DND-41 (cell line): ENCODE data around the gene IARS2.

Experiments used
- ATAC-seq: fragments of 200-7000 bp; cut with Tn5 transposase; 3 replicates; pipeline ENCODE4 v1.9.1; 2021; ENCODE audit warnings: low read depth; ENCODE audit not compliant: insufficient read depth
- DNase-seq: peaks from one replicate; pipeline ENCODE4 v3.0.0-alpha.2; 2020
- H2AFZ ChIP-seq: 2 replicates; pipeline ENCODE4 v1.6.0; 2012; ENCODE audit warnings: low read depth, low read length
- H3K27ac ChIP-seq: 2 replicates; pipeline ENCODE4 v1.5.1; 2012; ENCODE audit warnings: low read length, inconsistent platforms
- H3K27me3 ChIP-seq: fragments of 200-600 bp; sonication (generic); 2 replicates; pipeline ENCODE4 v1.6.0; 2012; ENCODE audit warnings: low read length, mild to moderate bottlenecking, inconsistent platforms; ENCODE audit not compliant: insufficient read depth, poor library complexity
- H3K36me3 ChIP-seq: 2 replicates; pipeline ENCODE4 v1.5.1; 2012; ENCODE audit warnings: low read length, inconsistent platforms; ENCODE audit not compliant: insufficient read depth
- H3K4me1 ChIP-seq: 2 replicates; pipeline ENCODE4 v1.5.1; 2012; ENCODE audit warnings: mild to moderate bottlenecking, low read length; ENCODE audit not compliant: insufficient read depth
- H3K4me2 ChIP-seq: 2 replicates; pipeline ENCODE4 v1.6.0; 2012; ENCODE audit warnings: mild to moderate bottlenecking, moderate library complexity, low read length, inconsistent platforms; ENCODE audit not compliant: insufficient read depth
- H3K4me3 ChIP-seq, 2 experiments: fragments of 200-600 bp in 1 of 2; shearing (Covaris generic) in 1 of 2; 2 replicates each; pipeline ENCODE4 v1.5.1; 2012 to 2016; ENCODE audit warnings: inconsistent platforms in 2 of 2, low read length in 2 of 2, mild to moderate bottlenecking in 2 of 2, low read depth in 1 of 2, moderate library complexity in 1 of 2
- H3K79me2 ChIP-seq: 2 replicates; pipeline ENCODE4 v1.6.0; 2012; ENCODE audit warnings: low read length, inconsistent platforms; ENCODE audit not compliant: insufficient read depth
- H3K9ac ChIP-seq: 2 replicates; pipeline ENCODE4 v1.6.0; 2012; ENCODE audit warnings: low read depth, mild to moderate bottlenecking, inconsistent platforms, low read length, moderate library complexity
- H3K9me3 ChIP-seq: 2 replicates; pipeline ENCODE4 v1.5.1; 2012; ENCODE audit warnings: low read length, moderate library complexity, mild to moderate bottlenecking, inconsistent platforms; ENCODE audit not compliant: insufficient read depth, severe bottlenecking
- H4K20me1 ChIP-seq: 2 replicates; pipeline ENCODE4 v1.6.0; 2012; ENCODE audit warnings: low read length; ENCODE audit not compliant: insufficient read depth
- CTCF ChIP-seq: IDR thresholded peaks from 2 replicates; pipeline ENCODE4 v1.5.1; 2012; ENCODE audit warnings: borderline replicate concordance, low read length, moderate library complexity, mild to moderate bottlenecking; ENCODE audit not compliant: poor library complexity, severe bottlenecking; ENCODE audit errors: extremely low read depth
- EZH2 ChIP-seq: IDR thresholded peaks from 3 replicates; pipeline ENCODE4 v1.6.1; 2012; ENCODE audit warnings: borderline replicate concordance, low read depth, mild to moderate bottlenecking, moderate library complexity, low read length, inconsistent platforms; ENCODE audit not compliant: severe bottlenecking

IARS2 gene

GRCh38 chr1:220182656-220183055 is 88.7 kb downstream of the IARS2 start:
- Histone ChIP-seq H3K9ac (no peak overlapping the region), H3K27me3 (no peaks in the 10 kb centered on the region), H3K4me3 (no peak overlapping the region), H4K20me1 (no peaks in the 10 kb centered on the region), H3K27ac (no peak overlapping the region), H3K36me3 (peaks cover 51% of the 10 kb centered on the region), H3K9me3 (no peaks in the 10 kb centered on the region), H3K4me1 (no peaks in the 10 kb centered on the region), H3K4me2 (no peak overlapping the region), H2AFZ (no peak overlapping the region), H3K79me2 (no peaks in the 10 kb centered on the region)
- DNase-seq, result no peak
- no peak for ATAC-seq
- no peak for TF ChIP-seq EZH2
- TF ChIP-seq CTCF, result no peak

- no peak for TF ChIP-seq CTCF
- Histone ChIP-seq H3K79me2 (no peaks in the 10 kb centered on the region), H2AFZ (no peak overlapping the region), H3K4me1 (no peaks in the 10 kb centered on the region), H3K27ac (no peak overlapping the region), H3K27me3 (no peaks in the 10 kb centered on the region), H4K20me1 (no peaks in the 10 kb centered on the region), H3K36me3 (peaks cover 59% of the 10 kb centered on the region), H3K9ac (no peak overlapping the region), H3K9me3 (no peaks in the 10 kb centered on the region), H3K4me2 (no peak overlapping the region), H3K4me3 (no peak overlapping the region)
- ATAC-seq, result no peak
- DNase-seq, result no peak
Observed at GRCh38 chr1:220184506-220184905, 90.6 kb downstream of the IARS2 start.

GRCh38 chr1:220186752-220187151 is 92.8 kb downstream of the IARS2 start:
- Histone ChIP-seq H3K4me1 (no peaks in the 10 kb centered on the region), H2AFZ (no peak overlapping the region), H3K4me2 (no peak overlapping the region), H3K36me3 (peaks cover 58% of the 10 kb centered on the region), H4K20me1 (no peaks in the 10 kb centered on the region), H3K9me3 (no peaks in the 10 kb centered on the region), H3K4me3 (no peak overlapping the region), H3K9ac (no peak overlapping the region), H3K27me3 (no peaks in the 10 kb centered on the region), H3K79me2 (no peaks in the 10 kb centered on the region), H3K27ac (no peak overlapping the region)
- ATAC-seq (no peak), DNase-seq (no peak)
- TF ChIP-seq EZH2 (no peak), CTCF (no peak)

GRCh38 chr1:220188538-220188937 is 94.6 kb downstream of the IARS2 start:
- Histone ChIP-seq H3K79me2 (no peaks in the 10 kb centered on the region), H2AFZ (no peak overlapping the region), H3K4me1 (no peaks in the 10 kb centered on the region), H3K27me3 (no peaks in the 10 kb centered on the region), H3K4me3 (no peak overlapping the region), H4K20me1 (no peaks in the 10 kb centered on the region), H3K4me2 (no peak overlapping the region), H3K27ac (no peak overlapping the region), H3K36me3 (peaks cover 59% of the 10 kb centered on the region), H3K9ac (no peak overlapping the region), H3K9me3 (no peaks in the 10 kb centered on the region)
- no peak for ATAC-seq
- no peak for TF ChIP-seq EZH2
- no peak for TF ChIP-seq CTCF
- no peak for DNase-seq
